DOHH2 (cell line): ENCODE results near the gene ZNRF1.

Source experiments
- H3F3A ChIP-seq: fragments of 200-600 bp; sonication (generic), shearing (Covaris generic); 2 replicates; pipeline ENCODE4 v1.6.0; 2016; ENCODE audit warnings: antibody characterized with exemption, mild to moderate bottlenecking; ENCODE audit not compliant: control insufficient read depth, insufficient read depth
- H3K27ac ChIP-seq: fragments of 200-600 bp; sonication (generic); 2 replicates; pipeline ENCODE4 v1.5.1; 2014; ENCODE audit warnings: low read depth, mild to moderate bottlenecking, low read length, moderate library complexity
- H3K27me3 ChIP-seq: fragments of 200-600 bp; sonication (generic); 2 replicates; pipeline ENCODE4 v1.6.1; 2014; ENCODE audit warnings: mild to moderate bottlenecking, low read length, mixed read lengths; ENCODE audit not compliant: control insufficient read depth
- H3K36me3 ChIP-seq: fragments of 200-600 bp; sonication (generic); 2 replicates; pipeline ENCODE4 v1.6.1; 2014; ENCODE audit warnings: mild to moderate bottlenecking, low read length, moderate library complexity, mixed read lengths; ENCODE audit not compliant: control insufficient read depth
- H3K4me1 ChIP-seq: fragments of 200-600 bp; sonication (generic); 2 replicates; pipeline ENCODE4 v1.6.1; 2014; ENCODE audit warnings: mild to moderate bottlenecking, low read length, mixed read lengths; ENCODE audit not compliant: control insufficient read depth
- H3K4me2 ChIP-seq: fragments of 200-600 bp; sonication (generic); 2 replicates; pipeline ENCODE4 v1.6.0; 2014; ENCODE audit warnings: mild to moderate bottlenecking, low read length, moderate library complexity
- H3K4me3 ChIP-seq: fragments of 200-600 bp; sonication (generic); 2 replicates; pipeline ENCODE4 v1.5.1; 2014; ENCODE audit warnings: mild to moderate bottlenecking, low read length, mixed read lengths
- H3K79me2 ChIP-seq: fragments of 200-600 bp; sonication (generic); 2 replicates; pipeline ENCODE4 v1.6.1; 2014; ENCODE audit warnings: mild to moderate bottlenecking, low read length, mixed read lengths; ENCODE audit not compliant: control insufficient read depth
- H3K9me2 ChIP-seq: fragments of 200-600 bp; sonication (generic); replicated peaks from 2 replicates; pipeline ENCODE4 v1.6.1; 2014; ENCODE audit warnings: mild to moderate bottlenecking, low read length, mixed read lengths; ENCODE audit not compliant: control insufficient read depth
- H3K9me3 ChIP-seq: fragments of 200-600 bp; sonication (generic); 2 replicates; pipeline ENCODE4 v1.6.1; 2014; ENCODE audit warnings: antibody characterized with exemption, low read length, mixed read lengths; ENCODE audit not compliant: control insufficient read depth, insufficient read depth
- H4K20me1 ChIP-seq: fragments of 200-600 bp; sonication (generic); 2 replicates; pipeline ENCODE4 v1.6.0; 2014; ENCODE audit warnings: low read depth, mild to moderate bottlenecking, antibody characterized with exemption, low read length, moderate library complexity; ENCODE audit not compliant: control insufficient read depth, insufficient read depth
- CTCF ChIP-seq: fragments of 200-600 bp; sonication (generic); IDR thresholded peaks from one replicate; pipeline ENCODE4 v1.5.1; 2014; ENCODE audit warnings: antibody characterized with exemption, mild to moderate bottlenecking, low read depth, low read length; ENCODE audit not compliant: poor library complexity, severe bottlenecking
- EZH2phosphoT487 ChIP-seq: fragments of 200-600 bp; sonication (generic); IDR thresholded peaks from 2 replicates; pipeline ENCODE4 v1.6.1; 2017; ENCODE audit warnings: borderline replicate concordance, mild to moderate bottlenecking, antibody characterized with exemption, low read length, moderate library complexity, mixed read lengths

ZNRF1 gene

DNA sequence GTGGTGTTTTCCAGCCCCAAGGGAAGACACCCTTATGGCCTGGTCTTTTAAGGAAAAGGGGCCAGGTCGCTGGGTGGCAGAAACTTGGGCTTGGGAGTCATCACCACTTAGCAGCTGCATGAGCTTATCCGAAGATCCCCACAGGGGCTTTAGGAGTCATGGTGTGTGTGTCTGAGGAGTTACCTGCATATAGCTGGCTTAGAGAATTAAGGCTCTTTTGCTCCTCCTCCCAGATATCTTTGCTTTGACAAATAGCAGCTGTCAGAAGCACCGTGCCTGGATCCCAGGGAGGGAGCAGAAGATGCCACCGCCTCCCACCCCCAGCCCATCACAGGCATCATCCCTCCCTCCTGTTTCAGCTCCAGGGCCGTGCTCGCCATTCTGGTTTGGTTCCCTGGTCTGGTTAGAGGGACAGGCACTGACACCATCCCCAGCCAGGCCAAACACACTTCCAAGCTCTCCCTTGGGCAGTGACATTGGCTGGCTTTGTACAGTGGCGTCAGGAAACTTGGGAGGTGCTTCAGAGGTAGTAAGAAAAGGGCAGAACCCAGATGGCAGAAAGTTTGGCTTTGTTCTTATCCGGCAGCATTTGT, 100.3 kb downstream of the ZNRF1 start:
- Histone ChIP-seq H3K27me3 (no peaks in the 10 kb centered on the region), H4K20me1 (no peaks in the 10 kb centered on the region), H3K4me1 (peaks cover 24% of the 10 kb centered on the region), H3K9me3 (no peaks in the 10 kb centered on the region), H3K79me2 (no peaks in the 10 kb centered on the region), H3K9me2 (no peaks in the 10 kb centered on the region), H3F3A (no peaks in the 10 kb centered on the region), H3K36me3 (no peaks in the 10 kb centered on the region), H3K4me2 (peak overlapping the region; percentile 52), H3K27ac (no peak overlapping the region), H3K4me3 (no peak overlapping the region)
- TF ChIP-seq CTCF = no peak

GRCh38 chr16:75099738-75100602, 101.1 kb downstream of the ZNRF1 start:
- Histone ChIP-seq H3K27me3 (no peaks in the 10 kb centered on the region), H3K9me3 (no peaks in the 10 kb centered on the region), H3K27ac (no peak overlapping the region), H4K20me1 (no peaks in the 10 kb centered on the region), H3K4me2 (peak overlapping the region; percentile 52), H3K4me3 (0 out of 2 replicates have a peak overlapping the region, but pooled peaks have one; percentile 15), H3K36me3 (no peaks in the 10 kb centered on the region), H3K4me1 (peaks cover 24% of the 10 kb centered on the region), H3F3A (no peaks in the 10 kb centered on the region), H3K79me2 (no peaks in the 10 kb centered on the region), H3K9me2 (no peaks in the 10 kb centered on the region)
- TF ChIP-seq CTCF = no peak
- no peak for TF ChIP-seq EZH2phosphoT487

DNA sequence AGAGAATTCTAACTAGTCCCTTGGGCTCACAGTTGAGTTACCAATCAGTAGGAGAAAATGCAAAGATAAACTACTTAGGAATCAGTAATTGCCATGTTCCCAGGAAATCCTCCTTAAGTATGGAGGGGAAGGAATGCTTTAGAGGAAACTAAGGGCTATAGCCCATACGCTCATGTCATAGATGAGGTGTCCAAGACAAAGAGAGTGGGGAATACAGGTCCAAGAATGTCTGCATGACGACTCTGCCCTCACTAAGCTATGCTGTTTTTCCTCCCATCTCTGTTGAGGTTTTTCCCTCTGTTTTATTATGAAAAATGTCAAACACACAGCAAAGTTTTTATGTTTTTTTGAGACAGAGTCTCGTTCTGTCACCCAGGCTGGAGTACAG, 101.8 kb downstream of the ZNRF1 start:
- Histone ChIP-seq H3F3A (no peaks in the 10 kb centered on the region), H3K9me2 (no peaks in the 10 kb centered on the region), H3K79me2 (no peaks in the 10 kb centered on the region), H3K27me3 (no peaks in the 10 kb centered on the region), H3K4me1 (peaks cover 24% of the 10 kb centered on the region), H3K27ac (no peak overlapping the region), H3K4me3 (no peak overlapping the region), H3K4me2 (no peak overlapping the region), H3K36me3 (no peaks in the 10 kb centered on the region), H4K20me1 (no peaks in the 10 kb centered on the region), H3K9me3 (no peaks in the 10 kb centered on the region)
- TF ChIP-seq EZH2phosphoT487 = no peak
- no peak for TF ChIP-seq CTCF
